Uterus (tissue), 4 donors: Measurements from ENCODE around the gene MYO9A. TPM values are rescaled to one million over a fixed set of nuclear protein-coding genes. Genes with fewer than 3 reads are reported as not detected.

Experiments
- DNase-seq, 2 donors: peaks; one replicate each; pipeline ENCODE4 v3.0.0-alpha.2; 2019 to 2020
- H3K27ac ChIP-seq, 2 donors: fragments of 200-600 bp; sonication (generic); 1 replicate in 1 of 2; 2 replicates in 1 of 2; pipeline ENCODE4 v1.5.1; 2016 to 2018
- H3K27me3 ChIP-seq, 2 donors: fragments of 200-600 bp; sonication (generic); one replicate each; pipeline ENCODE4 v1.5.1; 2018 to 2019; ENCODE audit warnings: control low read depth in 1 of 2
- H3K36me3 ChIP-seq, 2 donors: fragments of 200-600 bp; sonication (generic); one replicate each; pipeline ENCODE4 v1.5.1; 2019; ENCODE audit warnings: control low read depth in 1 of 2
- H3K4me1 ChIP-seq, 2 donors: fragments of 200-600 bp; sonication (generic); one replicate each; pipeline ENCODE4 v1.5.1; 2018 to 2019; ENCODE audit warnings: control low read depth in 1 of 2
- H3K4me3 ChIP-seq, 2 donors: fragments of 200-600 bp; sonication (generic); 1 replicate in 1 of 2; 2 replicates in 1 of 2; pipeline ENCODE4 v1.5.1; 2018 to 2019; ENCODE audit warnings: mild to moderate bottlenecking in 1 of 2
- H3K9me3 ChIP-seq, 2 donors: fragments of 200-600 bp; sonication (generic); one replicate each; pipeline ENCODE4 v1.5.1; 2019; ENCODE audit warnings: control low read depth in 1 of 2
- POLR2A ChIP-seq, 2 donors: fragments of 450-650 bp; IDR thresholded peaks; one replicate each; pipeline ENCODE4 v1.6.1; 2016; ENCODE audit warnings: antibody characterized with exemption in 2 of 2, mild to moderate bottlenecking in 1 of 2, moderate library complexity in 1 of 2
- intact Hi-C: fragments of 100-400 bp; cut with DNase I; formaldehyde crosslinking; loops from one replicate; pipeline ENCODE4 v1.15.1; 2023; ENCODE audit warnings: low total_unique reads
- total RNA-seq, 4 donors: library from RNA; depleted of rRNA in 3 of 4; stranded (reverse); fragments of >200 nt in 3 of 4; gene quantifications; one replicate each; pipeline versions ENCODE4 v1.1.0 to v1.2.4, GENCODE V29; 2014 to 2023
- TF ChIP-seq, protein P1 (sequence below), 4 experiments: fragments of 200-600 bp in 2 of 4; fragments of 450-650 bp in 2 of 4; sonication (generic) in 2 of 4; IDR thresholded peaks; one replicate each; pipeline ENCODE4 v1.5.1; 2016 to 2019; ENCODE audit warnings: antibody characterized with exemption in 4 of 4, mild to moderate bottlenecking in 2 of 4, moderate library complexity in 1 of 4
- donor health status: DM: yes; HTN: yes; CAD: no.

The MYO9A gene
- total RNA-seq, 4 donors from 2014 or later = 45.6 to 141 (median 90.0) TPM

DNA sequence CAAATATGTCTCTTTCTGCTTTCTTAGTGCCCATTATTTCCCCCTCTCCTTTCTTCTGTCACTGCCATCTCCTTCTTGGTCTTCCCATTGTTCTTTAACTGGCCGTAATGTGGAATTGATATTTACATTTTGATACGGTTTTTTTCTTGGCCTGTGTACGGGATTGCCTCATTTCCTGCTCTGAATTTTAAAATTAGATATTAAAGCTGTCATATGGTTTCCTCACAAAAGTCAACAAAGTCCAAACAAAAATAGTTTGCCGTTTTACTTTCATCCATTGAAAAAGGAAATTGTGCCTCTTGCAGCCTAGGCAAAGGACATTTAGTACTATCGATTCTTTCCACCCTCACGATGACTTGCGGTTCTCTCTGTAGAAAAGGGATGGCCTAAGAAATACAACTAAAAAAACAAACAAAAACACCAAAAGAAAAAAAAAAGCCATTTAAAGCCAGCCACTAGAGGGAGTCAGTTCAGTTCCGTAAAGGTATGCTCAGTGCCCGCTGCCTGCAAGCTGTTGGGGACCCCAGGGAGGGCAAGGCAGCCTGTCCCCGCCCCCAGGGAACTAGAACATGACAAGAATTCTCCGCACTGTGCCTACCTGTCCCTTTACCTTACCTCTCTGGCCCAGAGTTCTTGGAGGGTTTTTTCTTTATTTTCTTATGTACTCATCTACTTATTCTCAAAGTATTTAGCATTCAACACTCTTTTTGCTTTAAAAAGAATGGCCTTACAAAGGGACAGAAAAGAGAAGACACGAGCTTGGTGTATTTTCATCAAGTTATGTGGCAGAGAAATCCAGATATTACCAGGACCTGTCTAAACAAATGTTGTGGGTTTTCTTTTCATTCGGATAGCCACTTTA, 337.6 kb downstream of the MYO9A start:
- Histone ChIP-seq H3K4me1 (no peaks in the 10 kb centered on the region), H3K27me3 (no peaks in the 10 kb centered on the region), H3K9me3 (no peaks in the 10 kb centered on the region), H3K27ac (peak overlapping the region; percentile 46 to 58), H3K4me3 (no peak overlapping the region), H3K36me3 (no peaks in the 10 kb centered on the region)
- intact Hi-C loops = no loop called here
- TF ChIP-seq POLR2A (IDR thresholded peaks at IDR 0.05) = no peak
- TF ChIP-seq, protein P1, sequence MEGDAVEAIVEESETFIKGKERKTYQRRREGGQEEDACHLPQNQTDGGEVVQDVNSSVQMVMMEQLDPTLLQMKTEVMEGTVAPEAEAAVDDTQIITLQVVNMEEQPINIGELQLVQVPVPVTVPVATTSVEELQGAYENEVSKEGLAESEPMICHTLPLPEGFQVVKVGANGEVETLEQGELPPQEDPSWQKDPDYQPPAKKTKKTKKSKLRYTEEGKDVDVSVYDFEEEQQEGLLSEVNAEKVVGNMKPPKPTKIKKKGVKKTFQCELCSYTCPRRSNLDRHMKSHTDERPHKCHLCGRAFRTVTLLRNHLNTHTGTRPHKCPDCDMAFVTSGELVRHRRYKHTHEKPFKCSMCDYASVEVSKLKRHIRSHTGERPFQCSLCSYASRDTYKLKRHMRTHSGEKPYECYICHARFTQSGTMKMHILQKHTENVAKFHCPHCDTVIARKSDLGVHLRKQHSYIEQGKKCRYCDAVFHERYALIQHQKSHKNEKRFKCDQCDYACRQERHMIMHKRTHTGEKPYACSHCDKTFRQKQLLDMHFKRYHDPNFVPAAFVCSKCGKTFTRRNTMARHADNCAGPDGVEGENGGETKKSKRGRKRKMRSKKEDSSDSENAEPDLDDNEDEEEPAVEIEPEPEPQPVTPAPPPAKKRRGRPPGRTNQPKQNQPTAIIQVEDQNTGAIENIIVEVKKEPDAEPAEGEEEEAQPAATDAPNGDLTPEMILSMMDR (IDR thresholded peaks at IDR 0.05) = peak; percentile 45 to 70 (median 52)
- peak in 1 of 2 donors; percentile 29 for DNase-seq

DNA sequence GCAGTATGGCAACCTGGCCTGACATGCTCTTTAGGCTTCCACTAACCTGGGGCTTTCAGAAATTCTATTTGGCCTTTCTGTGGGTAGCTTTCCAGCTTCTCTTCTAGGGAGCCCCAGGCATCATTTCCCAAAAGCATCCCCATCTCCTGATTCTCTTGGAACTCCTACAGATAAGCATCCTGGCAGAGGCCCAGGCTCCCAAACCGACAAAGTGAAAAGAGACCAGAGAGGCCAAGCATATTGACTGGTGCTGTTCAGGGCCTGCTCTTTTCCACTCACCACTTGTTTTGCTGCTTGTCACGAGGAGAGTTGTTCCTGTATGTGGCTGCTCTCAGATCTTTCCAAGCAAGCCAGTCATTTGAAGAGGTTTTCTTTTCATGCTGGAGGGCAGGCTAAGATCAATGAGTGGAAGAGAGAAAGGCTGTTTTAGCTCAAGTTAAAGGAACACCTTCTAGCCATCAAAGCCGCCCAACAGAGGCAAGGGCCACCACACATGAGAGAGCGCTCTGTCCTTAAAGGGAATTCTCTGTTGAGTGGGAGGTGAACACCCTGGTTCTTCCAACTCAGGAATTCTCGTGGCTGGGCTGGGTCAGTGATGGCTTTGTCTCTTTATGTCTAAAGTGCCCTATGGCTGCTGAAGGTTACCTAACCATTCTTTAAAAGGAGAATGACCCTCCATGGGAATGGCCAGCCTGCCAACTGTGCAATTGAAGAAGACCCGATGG, 338.7 kb downstream of the MYO9A start:
- no peaks in the 10 kb centered on the region for H3K36me3 ChIP-seq
- intact Hi-C loops = no loop called here
- no peak overlapping the region for H3K27ac ChIP-seq
- no peaks in the 10 kb centered on the region for H3K27me3 ChIP-seq
- H3K9me3 ChIP-seq = no peaks in the 10 kb centered on the region
- DNase-seq = no peak
- H3K4me1 ChIP-seq = no peaks in the 10 kb centered on the region
- TF ChIP-seq POLR2A (IDR thresholded peaks at IDR 0.05) = no peak
- TF ChIP-seq, protein P1 (IDR thresholded peaks at IDR 0.05) = no peak
- H3K4me3 ChIP-seq = no peak overlapping the region

DNA sequence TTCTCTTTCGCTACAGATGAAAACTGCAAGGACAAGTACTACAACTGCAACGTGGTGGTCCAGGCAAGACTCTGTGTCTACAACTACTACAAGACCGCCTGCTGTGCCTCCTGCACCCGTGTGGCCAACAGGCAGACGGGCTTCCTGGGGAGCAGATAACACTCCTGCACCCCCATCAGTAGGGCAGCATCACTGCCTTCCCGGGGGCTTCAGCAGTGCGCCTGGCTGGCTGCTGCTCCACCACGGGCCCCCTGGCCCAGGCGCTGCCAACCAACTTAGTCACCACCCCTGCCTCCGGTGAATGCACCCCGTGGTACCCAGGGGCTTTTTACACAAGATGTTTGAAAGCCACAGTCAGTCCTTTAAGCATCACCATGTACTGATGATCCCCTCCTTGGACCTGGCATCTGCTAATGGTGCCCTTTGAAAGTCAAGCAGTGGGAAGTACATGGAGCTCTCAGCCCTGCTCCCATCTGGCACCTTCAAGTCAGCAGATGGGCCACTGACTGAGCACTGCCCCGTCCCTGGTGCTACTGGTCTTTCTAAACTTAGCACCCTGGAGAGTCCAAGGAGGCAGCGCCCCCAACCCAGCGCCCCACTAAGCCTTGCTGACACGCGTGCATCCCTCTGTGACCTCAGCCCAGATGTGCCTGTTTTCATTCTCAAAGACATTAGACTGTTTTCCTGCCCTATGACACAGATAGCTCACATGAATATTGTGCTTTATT, 340.6 kb downstream of the MYO9A start:
- no peaks in the 10 kb centered on the region for H3K9me3 ChIP-seq
- H3K4me1 ChIP-seq = no peaks in the 10 kb centered on the region
- H3K27ac ChIP-seq = no peak overlapping the region
- TF ChIP-seq POLR2A (IDR thresholded peaks at IDR 0.05) = no peak
- H3K4me3 ChIP-seq = no peak overlapping the region
- intact Hi-C loops = no loop called here
- no peaks in the 10 kb centered on the region for H3K27me3 ChIP-seq
- no peaks in the 10 kb centered on the region for H3K36me3 ChIP-seq
- DNase-seq = no peak

DNA sequence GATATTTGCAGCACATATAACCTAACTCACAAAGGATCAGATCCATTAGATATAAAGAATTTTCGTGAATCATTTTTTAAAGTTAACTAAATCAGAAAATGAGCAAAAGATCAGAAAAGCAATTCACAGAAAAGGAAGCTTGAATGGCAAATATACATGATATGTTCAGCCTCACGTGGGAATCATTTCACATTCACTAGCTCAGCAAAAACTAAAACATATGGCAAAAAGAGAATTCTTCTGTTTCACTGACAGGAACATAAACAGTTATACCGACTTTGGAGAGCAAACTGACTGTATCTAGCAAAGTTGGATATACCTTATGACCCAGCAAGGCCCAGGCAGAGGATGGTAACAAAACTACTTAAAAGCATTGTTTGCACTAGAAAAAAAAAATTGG, 341.6 kb downstream of the MYO9A start:
- DNase-seq = no peak
- intact Hi-C loops = no loop called here
- no peaks in the 10 kb centered on the region for H3K36me3 ChIP-seq
- TF ChIP-seq POLR2A (IDR thresholded peaks at IDR 0.05) = no peak
- TF ChIP-seq, protein P1 (IDR thresholded peaks at IDR 0.05) = no peak
- H3K9me3 ChIP-seq = no peaks in the 10 kb centered on the region
- H3K4me1 ChIP-seq = no peaks in the 10 kb centered on the region
- H3K27me3 ChIP-seq = no peaks in the 10 kb centered on the region
- H3K4me3 ChIP-seq = no peak overlapping the region
- H3K27ac ChIP-seq = no peak overlapping the region

DNA sequence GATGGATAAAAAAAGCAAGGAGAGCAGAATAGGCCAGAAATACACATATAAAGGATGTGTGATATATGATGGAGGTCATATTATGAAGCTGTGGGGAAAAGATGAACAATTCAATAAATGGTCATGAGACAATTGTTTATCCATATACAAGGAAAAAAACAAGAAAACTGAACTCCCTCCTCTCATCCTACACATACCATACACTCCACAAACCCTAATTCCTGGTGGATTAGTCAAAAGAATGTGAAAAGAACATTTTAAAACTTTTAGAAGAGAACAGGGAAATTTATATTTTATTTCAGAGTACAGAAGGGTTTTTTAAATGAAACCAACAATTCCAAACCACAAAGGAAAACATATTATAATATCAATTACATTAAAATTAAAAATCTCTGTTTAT, 342.1 kb downstream of the MYO9A start:
- DNase-seq = no peak
- TF ChIP-seq, protein P1 (IDR thresholded peaks at IDR 0.05) = no peak
- no peak for TF ChIP-seq POLR2A (IDR thresholded peaks at IDR 0.05)
- H3K27me3 ChIP-seq = no peaks in the 10 kb centered on the region
- no peaks in the 10 kb centered on the region for H3K4me1 ChIP-seq
- H3K4me3 ChIP-seq = no peak overlapping the region
- no peaks in the 10 kb centered on the region for H3K36me3 ChIP-seq
- no peaks in the 10 kb centered on the region for H3K9me3 ChIP-seq
- intact Hi-C loops = no loop called here
- H3K27ac ChIP-seq = no peak overlapping the region
